Non-pigmented ciliary epithelial cell (primary cell): ENCODE data around the gene GNE.
"Not testable (repeated sequence)": the region's sequence is repeated elsewhere in the genome, so short reads cannot be mapped to it uniquely, and the experiment has no call there.

Experiments used
- DNase-seq: peaks from one replicate; pipeline ENCODE4 v3.0.0-alpha.2; 2010; ENCODE audit warnings: low read depth

GNE gene, protein sequence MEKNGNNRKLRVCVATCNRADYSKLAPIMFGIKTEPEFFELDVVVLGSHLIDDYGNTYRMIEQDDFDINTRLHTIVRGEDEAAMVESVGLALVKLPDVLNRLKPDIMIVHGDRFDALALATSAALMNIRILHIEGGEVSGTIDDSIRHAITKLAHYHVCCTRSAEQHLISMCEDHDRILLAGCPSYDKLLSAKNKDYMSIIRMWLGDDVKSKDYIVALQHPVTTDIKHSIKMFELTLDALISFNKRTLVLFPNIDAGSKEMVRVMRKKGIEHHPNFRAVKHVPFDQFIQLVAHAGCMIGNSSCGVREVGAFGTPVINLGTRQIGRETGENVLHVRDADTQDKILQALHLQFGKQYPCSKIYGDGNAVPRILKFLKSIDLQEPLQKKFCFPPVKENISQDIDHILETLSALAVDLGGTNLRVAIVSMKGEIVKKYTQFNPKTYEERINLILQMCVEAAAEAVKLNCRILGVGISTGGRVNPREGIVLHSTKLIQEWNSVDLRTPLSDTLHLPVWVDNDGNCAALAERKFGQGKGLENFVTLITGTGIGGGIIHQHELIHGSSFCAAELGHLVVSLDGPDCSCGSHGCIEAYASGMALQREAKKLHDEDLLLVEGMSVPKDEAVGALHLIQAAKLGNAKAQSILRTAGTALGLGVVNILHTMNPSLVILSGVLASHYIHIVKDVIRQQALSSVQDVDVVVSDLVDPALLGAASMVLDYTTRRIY

DNA sequence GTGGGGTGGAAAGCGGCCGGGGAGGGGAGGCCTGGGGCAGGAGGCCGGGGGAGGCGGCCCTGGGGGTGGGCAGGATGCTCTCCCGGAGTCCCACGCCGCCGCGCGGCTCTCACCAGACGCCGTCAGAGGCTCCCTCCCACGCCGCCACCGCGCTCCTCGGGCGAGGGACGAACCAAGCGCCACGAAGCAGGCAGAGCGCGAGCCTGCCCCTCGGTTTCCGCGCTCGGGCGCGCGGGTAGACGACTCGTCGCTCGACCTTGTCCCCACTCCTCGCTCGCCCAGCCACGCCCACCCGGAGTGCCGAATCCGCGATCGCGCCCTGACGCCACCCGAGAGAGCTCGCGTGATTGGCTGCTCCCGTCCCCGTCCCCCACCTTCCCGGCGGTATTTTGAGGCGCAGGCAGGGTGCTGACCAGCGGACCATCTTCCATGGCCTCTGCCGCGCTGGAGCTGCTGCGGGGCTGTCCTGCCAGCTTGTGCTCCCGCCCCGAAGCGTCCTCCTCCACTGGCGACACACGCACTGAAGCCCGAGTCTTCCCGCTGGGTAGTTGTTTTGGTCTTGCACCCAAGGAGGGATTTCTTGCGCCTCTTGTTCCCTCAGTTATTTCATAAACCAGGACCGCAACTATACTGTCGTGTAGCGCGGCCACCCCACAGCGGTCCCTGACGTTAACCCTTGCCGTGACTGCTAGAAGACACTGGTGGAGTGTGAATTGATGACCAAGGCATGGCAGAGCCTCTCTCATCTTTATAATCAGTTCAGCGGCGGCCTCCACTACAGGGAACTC lies at the start of gene GNE:
Gene GNE (minus strand): TSS at position 241 of the 788 bp plus-strand sequence. CDS start 9,093 bp downstream, outside the sequence.
- peak; percentile 79 for DNase-seq

DNA sequence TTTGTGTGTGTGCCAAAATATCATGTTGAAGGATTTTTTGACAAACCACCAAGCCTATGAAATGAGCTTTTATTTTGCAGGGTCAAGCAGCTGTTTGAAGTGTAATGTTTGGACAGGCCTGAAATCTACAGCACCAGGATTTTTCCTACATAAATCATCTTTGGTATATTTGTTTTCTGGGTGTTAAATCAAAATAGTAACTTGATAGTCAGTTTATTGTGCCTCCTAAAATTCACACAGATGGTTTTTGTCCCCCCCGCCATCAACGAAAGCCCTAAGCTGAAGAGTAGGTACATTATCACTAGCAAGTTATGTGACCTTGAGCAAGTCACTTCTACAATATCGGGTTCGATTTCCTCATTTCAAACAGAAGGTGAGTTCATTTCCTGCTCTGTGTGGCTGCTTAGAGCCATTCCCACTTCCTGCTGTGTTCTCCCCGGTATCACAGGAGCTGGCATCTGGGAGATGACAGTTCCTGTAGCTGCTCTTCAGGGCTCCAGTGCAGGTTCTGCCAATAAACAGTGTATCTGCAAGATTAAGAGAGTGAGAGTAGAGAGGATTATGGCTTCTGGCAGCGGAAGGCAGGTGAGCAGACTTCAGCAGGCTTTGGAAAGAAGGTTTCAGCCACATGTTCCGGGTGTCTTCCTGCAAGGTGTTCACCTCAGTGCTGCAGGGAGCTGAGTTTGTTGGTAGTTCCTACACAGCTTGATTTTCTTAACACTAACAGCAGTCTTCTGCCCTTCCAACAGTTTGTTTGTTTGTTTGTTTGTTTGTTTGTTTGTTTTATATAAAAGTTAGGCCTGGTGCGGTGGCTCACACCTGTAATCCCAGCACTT lies 48.4 kb upstream of the GNE start:
- no peak for DNase-seq

DNA sequence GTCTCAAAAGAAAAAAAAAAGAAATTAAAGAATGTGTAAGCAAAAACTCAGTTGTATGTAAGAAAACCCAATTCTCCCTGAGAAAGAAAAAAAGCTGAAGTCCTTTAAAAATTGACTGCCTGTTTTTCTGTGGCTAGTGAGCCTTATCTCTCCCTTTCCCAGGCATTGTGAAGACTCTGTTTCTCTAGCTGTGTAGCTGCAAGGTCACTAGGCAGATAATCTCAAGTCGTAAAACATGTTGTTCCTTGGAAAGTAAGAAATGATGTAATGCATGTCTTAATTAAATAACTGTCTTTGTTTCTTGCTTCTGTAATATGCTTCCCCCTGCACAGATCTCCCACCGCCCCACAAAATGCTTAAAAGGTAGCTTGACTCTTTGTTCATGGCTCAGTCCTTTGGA lies 46.1 kb upstream of the GNE start:
- not testable (repeated sequence) for DNase-seq

DNA sequence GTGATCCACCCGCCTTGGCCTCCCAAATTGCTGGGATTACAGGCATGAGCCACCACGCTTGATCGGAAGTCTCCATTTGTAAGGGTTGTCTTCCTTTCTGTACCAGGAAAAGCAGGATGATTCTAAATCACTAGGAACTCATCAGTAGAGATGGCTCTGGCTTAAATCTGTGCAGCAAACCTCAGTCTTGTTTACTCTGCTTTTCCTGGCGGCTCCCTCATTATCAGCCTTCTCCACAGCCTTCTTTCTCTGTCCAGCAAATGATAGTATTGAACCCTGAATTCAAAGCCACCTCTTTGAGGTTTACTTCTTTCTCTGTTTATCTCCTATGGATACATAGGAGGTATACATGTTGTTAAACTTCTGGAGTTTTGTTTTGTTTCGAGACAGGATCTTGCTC lies 43.0 kb upstream of the GNE start:
- no peak for DNase-seq

DNA sequence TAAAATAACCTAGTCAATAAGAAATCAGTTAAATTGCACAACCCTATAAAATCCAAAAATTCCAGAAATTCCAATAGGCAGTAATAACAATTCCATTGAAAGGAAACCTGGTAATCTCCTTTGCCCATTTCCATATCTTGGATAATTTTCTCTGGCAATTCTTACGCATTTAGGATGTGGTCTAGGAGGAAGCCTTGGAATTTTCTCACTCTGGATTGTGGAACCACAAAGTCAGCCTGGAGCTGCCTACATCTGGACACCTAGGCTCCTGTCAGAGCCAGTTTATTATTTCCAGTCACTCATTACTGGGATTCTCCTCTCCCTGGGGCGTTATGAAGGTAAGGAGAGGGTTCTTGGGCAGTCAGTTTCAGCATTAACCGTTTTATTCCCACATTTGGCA lies 40.3 kb upstream of the GNE start:
- DNase-seq, result peak; percentile 32

DNA sequence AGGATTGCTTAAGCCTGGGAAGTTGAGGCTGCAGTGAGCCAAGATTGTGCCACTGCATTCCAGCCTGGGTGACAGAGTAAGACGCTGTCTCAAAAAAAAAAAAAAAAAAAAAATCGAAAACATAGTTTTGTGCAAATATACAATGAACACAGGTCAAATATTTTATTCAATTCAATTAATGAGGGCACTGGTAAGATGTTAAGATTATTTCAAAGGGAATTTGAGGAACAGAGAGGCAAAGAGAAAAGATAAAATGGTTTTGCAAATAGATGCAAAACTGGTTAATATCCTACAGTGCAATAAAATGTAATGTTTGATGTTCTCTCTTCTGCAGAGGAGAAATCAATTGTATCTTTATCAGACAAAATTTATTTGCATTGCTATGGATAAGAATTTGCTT lies 39.5 kb upstream of the GNE start:
- no peak for DNase-seq

DNA sequence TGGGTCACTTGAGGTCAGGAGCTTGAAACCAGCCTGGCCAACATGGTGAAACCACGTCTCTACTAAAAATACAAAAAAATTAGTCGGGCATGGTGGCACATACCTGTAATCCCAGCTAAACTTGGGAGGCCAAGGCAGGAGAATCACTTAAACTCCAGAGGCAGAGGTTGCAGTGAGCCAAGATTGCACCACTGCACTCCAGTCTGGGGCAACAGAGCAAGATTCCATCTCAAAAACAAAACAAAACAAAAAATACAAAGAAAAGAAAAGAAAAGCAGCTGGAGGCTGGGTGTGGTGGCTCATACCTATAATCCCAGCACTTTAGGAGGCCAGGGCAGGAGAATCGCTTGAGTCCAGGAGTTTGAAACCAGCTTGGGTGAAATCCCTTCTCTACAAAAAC lies 36.7 kb upstream of the GNE start:
- not testable (repeated sequence) for DNase-seq

DNA sequence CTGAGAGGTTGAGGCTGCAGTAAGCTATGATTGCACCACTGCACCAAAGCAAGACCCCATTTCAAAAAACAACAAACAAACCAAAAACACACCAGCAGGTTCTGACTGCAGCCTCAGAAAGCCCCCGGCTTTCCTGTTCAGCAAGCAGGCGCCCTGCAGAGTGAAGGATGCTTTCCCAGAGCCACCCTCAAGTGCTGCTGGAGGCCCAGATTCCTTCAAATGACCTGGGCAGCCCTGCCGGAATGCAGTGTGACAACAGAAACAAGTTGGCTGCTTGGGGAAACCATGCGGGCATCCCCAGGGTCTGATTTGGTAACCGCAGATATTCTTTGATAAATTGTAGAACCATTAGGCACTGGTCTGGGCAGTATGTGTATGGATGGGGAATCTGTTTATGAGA lies 35.7 kb upstream of the GNE start:
- DNase-seq, result no peak

DNA sequence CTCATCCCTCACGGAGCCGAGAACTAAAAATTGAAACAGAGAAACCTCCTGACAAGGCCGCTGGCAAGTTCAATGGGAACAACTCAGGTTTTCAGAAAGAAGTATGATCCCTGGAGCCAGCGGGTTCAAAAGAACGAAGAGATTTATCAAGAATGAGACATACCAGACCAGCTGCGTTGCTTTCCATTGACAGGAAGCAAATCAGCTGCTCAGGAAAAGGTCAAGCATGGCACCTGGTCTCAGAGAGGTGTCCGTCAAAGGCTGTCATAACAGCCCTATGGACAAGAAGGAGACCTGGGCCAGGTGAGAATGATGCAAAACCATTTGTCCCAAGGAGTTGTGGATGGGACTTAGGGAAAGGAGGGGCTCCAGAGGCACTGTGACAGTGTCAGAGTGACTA lies 34.9 kb upstream of the GNE start:
- no peak for DNase-seq

DNA sequence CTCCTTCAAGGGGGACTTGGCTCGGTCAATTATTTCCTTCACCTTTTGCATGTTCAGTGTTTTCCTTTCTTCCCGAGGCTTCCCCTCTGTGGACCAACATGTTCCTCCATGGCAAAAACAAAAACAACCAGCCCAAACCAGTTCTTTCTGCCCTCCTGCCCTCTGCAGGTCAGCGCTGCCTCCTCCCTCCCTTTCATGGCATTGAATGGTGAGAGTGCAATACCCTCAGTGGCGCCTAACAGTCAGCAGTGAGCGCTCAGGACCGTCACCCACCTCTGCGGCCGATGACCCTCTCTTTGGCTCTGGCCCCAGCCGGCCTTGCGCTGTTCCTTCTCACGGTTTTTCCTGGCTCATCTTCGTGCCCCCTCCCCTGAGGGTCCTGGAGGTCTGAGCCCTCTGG lies 34.4 kb upstream of the GNE start:
- no peak for DNase-seq

DNA sequence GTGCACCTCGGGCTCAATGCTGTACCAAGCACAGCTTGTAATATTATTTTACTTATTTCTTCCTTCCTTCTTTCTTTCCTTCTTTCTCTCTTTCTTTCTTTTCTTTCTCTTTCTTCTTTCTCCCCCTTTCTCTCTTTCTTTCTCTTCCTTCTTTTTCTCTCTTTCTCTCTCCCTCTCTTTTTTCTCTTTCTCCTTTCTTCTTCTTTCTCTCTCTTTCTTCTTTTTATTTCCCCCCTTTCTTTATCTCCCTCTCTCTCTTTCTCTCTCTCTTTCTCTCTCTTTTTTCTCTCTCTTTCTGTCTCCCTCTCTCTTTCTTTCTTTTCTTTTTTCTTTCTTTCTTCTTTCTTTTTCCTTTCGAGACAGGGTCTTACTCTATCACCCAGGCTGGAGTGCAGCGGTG lies 32.7 kb upstream of the GNE start:
- DNase-seq, result no peak

DNA sequence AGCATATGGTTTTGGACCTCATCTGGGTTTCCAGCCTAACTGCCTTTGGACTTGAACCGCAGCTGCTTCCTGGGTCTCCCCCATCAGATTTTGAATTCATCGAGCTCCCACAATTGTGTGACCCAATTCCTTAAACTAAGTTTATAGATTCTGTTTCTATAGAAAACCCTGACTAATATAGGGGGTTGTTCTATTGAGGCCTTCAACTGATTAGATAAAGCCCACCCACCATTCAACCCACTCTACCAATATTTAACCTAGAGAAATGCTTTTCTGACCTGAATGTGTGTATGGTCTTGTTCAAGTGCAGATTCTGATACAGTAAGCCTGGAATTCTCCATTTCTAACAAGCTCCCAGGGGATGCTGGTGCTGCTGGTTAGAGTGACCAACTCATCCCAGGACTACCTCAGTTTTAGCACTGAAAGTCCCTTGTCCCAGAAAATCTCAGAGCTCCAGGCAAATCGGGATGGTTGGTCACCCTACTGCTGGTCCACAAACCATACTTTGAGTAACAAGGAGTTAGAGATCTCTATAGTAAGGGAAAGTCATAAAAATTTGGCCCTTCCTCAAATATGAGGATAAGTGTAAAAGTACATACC lies 31.7 kb upstream of the GNE start:
- no peak for DNase-seq

DNA sequence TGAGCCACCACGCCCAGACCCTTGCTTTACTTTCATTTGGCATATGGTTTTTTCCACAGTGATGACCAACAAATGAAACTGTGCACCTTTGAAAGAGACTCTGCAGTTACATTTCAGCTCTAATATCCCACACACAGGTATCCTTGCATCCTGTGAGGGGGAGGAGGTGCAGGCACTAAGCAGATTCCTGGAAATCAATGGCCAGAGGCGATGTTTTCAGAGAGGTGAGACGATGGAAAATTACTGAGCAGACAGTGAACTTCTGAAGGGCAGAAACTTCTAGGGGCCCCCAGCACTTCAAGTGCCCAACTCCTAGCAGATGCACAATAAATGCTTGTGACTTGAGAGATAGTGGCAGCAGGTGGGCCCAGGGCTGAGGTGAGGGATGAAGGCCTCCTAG lies 29.8 kb upstream of the GNE start:
- DNase-seq, result no peak

DNA sequence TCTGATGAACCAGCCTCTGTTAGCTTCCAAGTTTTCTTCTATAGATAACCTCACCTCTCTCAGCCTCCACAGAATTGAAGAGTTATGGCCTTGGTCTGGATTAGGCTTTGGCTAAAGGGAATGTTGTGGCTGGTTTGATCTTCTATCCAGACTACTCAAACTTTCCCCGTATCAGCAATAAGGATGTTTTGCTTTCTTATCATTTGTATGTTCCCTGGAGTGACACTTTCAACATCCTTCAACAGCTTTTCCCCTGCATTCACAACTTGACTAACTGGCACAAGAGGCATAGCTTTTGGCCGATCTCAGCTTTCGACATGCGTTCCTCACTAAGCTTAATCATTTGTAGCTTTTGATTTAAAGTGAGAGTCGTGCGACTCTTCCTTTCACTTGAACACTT lies 28.1 kb upstream of the GNE start:
- DNase-seq, result no peak

DNA sequence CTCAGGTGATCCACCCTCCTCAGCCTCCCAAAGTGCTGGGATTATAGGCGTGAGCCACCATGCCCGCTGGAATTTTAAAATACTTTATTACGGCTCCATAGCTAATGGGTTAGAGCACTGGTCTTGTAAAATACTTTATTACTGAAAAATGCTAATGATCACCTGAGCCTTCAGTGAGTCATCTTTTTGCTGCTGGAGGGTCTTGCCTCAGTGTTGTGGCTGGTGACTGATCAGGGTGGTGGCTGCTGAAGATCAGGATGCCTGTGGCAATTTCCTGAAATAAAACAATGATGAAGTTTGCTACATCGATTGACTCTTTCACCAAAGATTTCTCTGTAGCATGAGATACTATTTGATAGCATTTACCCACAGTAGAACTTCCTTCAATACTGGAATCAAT lies 26.0 kb upstream of the GNE start:
- DNase-seq, result no peak

DNA sequence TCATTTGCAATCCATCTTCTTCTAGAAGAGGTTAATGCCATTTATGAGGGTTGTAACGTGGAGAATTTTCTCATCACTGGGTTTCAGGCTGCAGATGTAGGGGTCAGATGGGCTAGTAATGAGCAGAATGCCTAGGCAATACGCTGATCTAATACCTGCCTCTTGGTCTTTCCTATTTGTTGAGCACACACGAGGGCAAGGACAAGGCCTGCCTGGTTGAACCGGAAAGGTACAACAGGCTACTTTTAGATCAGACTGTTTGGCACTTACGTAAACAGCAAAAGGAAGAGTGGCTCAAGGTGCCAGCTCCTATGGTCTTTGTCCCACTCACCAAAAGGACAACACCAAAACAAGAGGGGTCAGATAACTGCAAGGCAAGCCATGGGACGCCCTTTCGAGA lies 24.0 kb upstream of the GNE start:
- no peak for DNase-seq

DNA sequence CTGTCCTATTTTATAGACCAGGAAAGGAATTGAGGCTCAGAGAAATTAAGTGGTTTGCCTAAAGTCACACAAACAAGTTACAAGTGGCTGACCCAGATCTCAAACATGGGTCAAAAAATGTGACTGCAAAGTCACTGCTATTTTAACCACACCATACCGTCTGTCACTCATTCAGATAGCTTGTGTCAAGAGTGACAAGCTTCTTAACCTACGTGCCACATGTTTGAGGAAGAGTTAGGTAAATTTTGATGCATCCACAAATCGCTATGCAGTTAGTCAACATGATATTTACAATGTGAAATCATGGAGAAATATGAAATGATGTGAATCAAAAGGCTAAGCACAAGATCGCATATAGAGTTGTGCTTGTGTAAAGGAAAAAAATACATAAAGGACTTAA lies 22.7 kb upstream of the GNE start:
- no peak for DNase-seq

DNA sequence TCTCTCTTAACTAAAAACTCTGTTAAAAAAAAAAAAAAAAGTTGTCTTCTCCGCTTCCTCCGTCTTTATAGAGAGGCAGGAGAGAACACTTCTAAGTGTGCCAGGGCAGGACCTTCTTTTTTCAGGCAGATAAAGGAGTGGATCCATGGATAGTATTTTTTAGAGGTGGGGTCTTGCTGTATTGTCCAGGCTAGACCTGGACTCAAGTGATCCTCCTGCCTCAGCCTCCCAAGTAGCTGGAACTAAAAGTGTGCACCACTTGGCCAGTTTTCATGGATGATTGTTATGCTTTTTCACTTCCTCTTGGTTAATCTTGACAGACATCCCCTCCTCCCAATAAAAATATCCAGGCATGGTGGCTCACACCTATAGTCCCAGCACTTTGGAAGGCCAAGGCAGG lies 20.0 kb upstream of the GNE start:
- no peak for DNase-seq

DNA sequence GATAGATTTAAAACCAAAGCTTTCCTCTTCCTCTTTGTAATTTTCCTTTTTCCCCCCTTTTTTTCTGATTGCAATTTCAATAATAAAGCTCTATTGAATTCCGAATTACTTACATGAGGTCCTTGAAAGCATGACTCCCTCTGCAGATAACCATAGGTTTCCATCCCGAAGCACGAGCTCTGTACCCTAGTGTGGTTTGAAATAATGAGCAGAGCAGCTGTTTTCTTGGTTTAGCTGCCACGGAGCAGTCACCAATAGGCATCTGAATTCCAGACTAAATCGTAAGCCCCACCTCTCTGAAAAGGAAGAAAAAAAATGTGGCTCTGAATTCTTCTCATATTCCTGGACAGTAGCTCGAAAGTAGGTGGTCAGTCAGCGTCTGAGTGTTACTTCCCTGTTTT lies 18.5 kb upstream of the GNE start:
- DNase-seq, result peak; percentile 60

DNA sequence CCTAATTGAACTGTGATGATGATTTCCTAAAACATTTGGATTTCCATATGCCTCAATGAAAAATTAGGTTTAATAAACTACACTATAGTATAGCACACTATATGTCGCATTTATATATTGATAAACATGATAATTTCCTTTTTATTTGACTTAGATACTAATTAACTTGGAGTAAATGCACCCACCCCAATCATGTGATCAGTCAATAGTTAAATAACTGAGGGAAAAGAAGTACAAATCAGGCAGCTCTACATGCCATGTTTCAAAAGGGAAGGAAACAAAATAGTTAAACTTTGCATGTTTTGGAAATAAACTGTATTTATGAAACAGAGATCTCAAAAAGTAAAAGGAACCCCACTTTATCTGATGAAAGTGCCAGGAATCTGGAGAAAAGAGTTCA lies 18.0 kb upstream of the GNE start:
- no peak for DNase-seq

DNA sequence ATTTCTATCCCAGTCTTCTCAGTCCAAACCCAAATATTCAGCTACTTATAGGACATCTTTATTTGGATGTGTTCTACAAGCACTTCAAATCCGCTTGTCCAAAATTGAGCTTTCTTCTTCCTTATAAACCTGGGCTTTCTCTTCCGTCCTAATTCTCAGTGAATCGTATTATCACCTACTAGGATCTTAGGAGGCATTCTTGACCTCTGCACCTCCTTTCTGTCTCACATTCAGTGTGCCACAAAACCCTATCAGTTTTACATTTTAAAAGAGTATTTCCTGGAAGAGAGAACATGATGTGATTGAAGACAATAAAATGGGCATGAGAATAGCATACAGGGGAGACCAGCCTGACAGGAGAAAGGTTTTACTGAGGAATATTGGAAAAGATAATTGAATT lies 16.8 kb upstream of the GNE start:
- no peak for DNase-seq

DNA sequence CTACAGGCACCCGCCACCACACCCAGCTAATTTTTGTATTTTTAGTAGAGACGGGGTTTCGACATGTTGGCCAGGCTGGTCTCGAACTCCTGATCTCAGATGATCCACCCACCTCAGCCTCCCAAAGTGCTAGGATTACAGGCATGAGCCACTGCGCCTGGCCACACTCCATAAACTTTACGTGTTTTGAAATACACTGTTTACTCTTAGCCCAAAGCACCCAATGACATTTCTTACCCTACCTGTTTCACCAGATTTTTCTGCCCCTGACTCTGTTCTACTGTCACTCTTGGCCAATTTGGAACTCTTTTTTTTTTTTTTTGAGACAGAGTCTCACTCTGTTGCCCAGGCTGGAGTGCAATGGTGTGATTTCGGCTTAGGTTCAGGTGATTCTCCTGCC lies 15.1 kb upstream of the GNE start:
- not testable (repeated sequence) for DNase-seq
